ENCODE results near the gene FTO.
"Not testable (repeated sequence)": the region's sequence is repeated elsewhere in the genome, so short reads cannot be mapped to it uniquely, and the experiment has no call there.

Gene FTO

GRCh38 chr16:53865494-53865863 is 161.5 kb downstream of the FTO start:
- peak; percentile 61 for DNase-seq (ENCODE audit: low spot score)

GRCh38 chr16:53866520-53866919 is 162.6 kb downstream of the FTO start:
- no peak for DNase-seq (ENCODE audit: low spot score)

GRCh38 chr16:53870831-53871230 is 166.9 kb downstream of the FTO start:
- DNase-seq (ENCODE audit: low spot score), result no peak

GRCh38 chr16:53872248-53873221 is 168.6 kb downstream of the FTO start:
- peak; percentile 24 for DNase-seq (ENCODE audit: low spot score)

- no peak for DNase-seq (ENCODE audit: low spot score)
Measured at GRCh38 chr16:53876811-53877210, 172.9 kb downstream of the FTO start.

DNA sequence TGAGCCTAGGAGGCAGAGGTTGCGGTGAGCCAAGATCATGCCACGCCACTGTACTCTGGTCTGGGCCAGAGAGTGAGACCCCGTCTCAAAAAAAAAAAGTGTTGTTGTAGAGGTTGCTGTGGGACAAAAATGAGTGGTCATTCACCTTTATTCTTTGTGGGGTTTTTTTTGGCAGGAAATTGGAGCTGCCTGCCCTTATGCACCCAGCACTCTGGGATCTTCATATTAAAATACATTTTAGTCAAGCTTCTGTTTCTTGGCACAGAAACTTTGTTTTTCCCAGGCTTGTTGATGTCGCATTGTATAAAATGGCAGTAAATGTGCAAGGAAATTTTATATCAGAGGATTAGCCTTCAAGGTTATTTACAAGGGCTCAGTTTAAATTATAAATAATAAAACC is 174.3 kb downstream of the FTO start:
- DNase-seq (ENCODE audit: low spot score), result no peak

DNA sequence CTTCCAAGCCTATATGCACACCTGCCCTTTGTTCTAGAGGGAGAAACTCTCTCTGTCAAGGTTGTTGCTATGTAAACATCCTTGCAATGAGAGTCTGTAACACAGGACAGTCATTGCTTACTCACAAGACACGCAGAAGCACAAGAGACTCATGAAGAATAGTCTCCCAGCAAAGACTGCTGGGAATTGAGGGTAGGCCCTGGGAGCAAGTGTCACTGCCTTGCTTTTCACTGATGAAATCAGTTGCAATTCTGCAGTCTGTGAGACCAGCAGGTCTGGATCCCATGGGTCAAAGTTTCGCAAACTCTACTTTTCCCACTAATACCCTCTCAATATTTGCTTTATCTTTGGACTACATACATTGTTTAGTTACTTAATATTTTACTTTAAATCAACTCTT is 177.4 kb downstream of the FTO start:
- DNase-seq (ENCODE audit: low spot score), result no peak

GRCh38 chr16:53882310-53882709 is 178.4 kb downstream of the FTO start:
- no peak for DNase-seq (ENCODE audit: low spot score)

GRCh38 chr16:53884748-53885147 is 180.8 kb downstream of the FTO start:
- no peak for DNase-seq (ENCODE audit: low spot score)

DNA sequence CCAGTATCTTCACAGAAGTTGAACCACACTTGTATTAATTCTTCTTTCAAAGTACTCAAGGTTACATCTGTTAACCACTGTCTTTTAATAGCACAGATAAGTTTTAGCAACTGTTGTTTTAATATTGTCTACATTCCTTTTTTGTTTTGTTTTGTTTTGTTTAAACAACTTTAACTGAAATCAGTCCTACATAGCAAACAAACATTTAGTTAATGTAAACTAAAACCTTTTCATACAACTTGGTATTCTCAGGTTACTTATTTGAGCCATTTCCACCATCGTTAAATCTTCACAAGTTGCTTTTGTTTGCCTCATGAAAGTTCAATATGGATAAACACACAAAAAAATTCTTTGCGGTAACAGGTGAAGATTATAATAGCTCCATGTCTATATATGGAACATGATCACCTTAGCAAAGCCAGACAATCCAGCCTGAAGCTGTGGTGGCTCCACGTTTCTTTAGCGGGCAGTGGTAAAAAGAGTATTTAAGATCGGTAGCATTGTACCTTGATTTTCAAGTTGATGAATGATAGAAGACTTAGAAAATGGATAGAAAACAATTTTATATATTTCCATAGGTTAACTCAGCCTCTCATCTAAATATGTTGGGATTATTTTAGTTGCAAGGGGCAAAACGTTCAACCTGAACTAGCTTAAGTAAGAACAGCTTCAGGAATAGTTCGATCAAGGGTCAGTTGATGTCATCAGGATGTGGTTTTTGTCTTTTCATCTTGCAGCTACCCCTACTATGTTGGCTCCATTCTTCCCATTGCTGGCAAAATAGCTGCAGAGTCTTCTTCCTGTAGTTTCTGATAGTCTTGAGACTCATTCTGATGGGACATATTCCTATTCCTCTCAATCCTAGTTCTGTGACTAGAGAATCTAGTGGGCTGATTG is 182.8 kb downstream of the FTO start:
- no peak for DNase-seq (ENCODE audit: low spot score)

GRCh38 chr16:53888222-53888621 is 184.3 kb downstream of the FTO start:
- no peak for DNase-seq (ENCODE audit: low spot score)

GRCh38 chr16:53890877-53891276 is 186.9 kb downstream of the FTO start:
- not testable (repeated sequence) for DNase-seq (ENCODE audit: low spot score)

GRCh38 chr16:53891409-53892139 is 187.6 kb downstream of the FTO start:
- no peak for DNase-seq (ENCODE audit: low spot score)

DNA sequence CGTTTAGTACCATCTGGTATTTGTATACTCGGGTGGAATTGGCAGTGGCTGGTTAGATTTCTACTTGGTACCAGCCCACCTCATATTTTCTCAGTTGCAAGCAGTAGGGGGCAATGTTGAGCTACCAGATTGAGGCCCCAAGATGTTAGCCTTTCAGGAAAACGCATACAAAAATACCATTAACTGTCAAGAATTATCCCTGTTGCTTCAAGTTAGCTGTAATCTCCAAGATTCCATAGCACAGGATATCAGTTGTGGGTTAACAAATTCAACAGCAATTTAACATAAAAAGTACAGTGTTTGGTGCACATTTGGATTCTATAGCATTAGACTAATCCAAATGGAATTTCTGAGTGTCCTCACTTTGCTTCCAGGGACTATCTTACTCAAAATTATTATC is 188.2 kb downstream of the FTO start:
- peak; percentile 66 for DNase-seq (ENCODE audit: low spot score)

DNA sequence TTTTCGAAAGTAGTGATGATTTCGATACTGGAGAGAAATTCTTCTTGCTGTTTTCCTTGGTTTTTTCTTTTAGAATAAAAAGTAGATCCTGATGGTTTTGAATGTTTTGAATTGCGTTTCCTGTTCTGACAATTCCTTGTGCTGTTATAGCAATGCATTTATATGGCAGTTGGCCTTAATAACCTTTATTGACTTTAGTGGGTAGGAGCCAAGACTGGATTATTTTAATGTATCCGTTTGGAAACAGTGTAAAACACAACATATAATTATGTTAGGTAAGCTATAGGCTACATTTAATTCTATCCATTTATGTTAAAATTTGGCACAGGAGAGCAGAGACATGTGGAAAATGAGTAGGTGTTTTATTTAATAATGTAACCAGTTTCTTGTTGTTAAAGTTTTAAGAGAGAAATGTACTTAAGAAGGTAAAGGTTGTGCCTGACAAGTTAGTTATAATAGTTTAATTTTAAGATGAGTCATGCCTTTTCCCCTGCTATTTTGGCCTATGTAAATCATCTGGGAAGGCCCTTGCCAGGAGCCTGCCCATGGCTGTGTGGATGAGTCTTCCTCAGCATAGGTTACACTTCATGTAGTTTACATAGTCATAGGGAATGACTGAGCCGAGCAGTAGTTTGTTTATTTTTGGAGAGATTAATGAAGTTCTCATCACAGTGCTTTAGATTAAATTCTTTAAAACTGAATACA is 189.9 kb downstream of the FTO start:
- no peak for DNase-seq (ENCODE audit: low spot score)

DNA sequence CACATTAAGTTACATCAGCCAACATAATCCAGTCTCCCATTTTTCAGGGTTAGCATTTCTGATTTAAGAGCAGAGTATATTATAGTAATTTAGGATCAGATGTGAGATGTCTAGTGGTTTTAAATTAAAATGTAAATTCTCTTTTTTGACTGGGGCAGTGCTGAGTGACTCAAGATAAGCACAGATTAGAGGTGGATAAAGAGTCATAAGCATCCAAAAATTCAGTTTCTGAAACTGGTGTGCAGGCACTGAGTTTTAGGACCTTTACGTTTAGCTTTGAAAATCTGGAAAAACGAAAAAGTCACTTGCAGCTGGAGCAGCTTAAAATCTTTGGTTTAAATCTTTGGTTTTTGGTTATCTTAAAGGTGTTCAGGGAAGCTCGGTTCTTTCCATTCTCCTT is 190.7 kb downstream of the FTO start:
- no peak for DNase-seq (ENCODE audit: low spot score)

- no peak for DNase-seq (ENCODE audit: low spot score)
Measured at GRCh38 chr16:53895433-53895832, 191.5 kb downstream of the FTO start.

GRCh38 chr16:53895851-53896250 is 191.9 kb downstream of the FTO start:
- DNase-seq (ENCODE audit: low spot score), result no peak

GRCh38 chr16:53896722-53897121 is 192.8 kb downstream of the FTO start:
- no peak for DNase-seq (ENCODE audit: low spot score)

GRCh38 chr16:53898993-53899392 is 195.0 kb downstream of the FTO start:
- DNase-seq (ENCODE audit: low spot score), result no peak

DNA sequence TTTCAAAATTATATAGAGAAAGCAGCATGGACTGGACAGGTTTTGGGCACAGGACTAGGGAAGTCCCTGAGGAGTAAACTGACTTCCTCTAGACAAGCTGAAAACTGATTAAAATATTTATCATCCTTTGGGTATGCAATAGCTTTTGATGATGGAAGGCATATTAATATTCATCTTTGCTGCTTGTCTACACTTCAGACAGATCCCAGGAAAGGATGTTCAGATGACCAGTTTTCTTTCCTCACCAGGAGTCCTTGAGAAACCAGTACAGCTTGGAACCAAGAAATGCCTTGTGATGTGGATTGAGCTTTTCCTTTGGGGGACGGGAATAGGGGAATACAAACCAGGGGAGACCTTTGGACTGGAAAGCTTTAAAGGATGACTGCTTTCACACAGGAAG is 195.5 kb downstream of the FTO start:
- DNase-seq (ENCODE audit: low spot score), result no peak

GRCh38 chr16:53900667-53901066 is 196.7 kb downstream of the FTO start:
- DNase-seq (ENCODE audit: low spot score), result no peak

Measured in globus pallidus (tissue), 1 donor.